ENCODE results near the gene HABP4. TPM values are rescaled to one million over a fixed set of nuclear protein-coding genes. Genes with fewer than 3 reads are reported as not detected.

Gene HABP4
- total RNA-seq, 2 donors from 2014 or later = 13.4 to 17.5 TPM

DNA sequence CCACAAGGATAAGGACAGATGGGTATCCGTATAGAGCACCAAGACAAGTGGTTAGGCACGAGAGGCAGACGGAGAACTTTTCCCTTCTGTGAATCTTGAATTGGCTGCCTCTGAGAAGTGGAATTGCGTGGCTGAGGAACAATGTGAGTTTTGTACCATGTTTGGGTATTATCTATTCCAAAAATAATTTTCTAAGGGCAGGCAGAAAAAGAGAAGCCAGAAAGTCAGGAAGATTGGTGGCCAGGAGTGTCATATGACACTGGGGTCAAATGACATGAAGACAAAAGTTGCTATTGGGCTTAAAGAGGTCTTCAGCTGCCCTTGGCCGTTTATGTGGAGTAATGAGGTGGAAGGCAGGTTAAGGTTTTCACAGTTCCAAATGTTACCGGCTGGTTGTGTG is 14.5 kb downstream of the HABP4 start:
- ATAC-seq (replicated peaks in 1 of 2) = no peak
- H3K36me3 Mint-ChIP-seq (ENCODE audit: insufficient read depth in 2 of 2) = peaks cover 2 to 6% of the 10 kb centered on the region in 2 donors
- no peak for DNase-seq
- no peaks in the 10 kb centered on the region for H3K9me3 Mint-ChIP-seq
- H3K27ac Mint-ChIP-seq = no peak overlapping the region
- H3K4me3 Mint-ChIP-seq = no peak overlapping the region
- no peaks in the 10 kb centered on the region for H3K27me3 Mint-ChIP-seq (ENCODE audit: low read depth)
- peaks cover 4% of the 10 kb centered on the region for H3K4me1 Mint-ChIP-seq (ENCODE audit: low read depth)

DNA sequence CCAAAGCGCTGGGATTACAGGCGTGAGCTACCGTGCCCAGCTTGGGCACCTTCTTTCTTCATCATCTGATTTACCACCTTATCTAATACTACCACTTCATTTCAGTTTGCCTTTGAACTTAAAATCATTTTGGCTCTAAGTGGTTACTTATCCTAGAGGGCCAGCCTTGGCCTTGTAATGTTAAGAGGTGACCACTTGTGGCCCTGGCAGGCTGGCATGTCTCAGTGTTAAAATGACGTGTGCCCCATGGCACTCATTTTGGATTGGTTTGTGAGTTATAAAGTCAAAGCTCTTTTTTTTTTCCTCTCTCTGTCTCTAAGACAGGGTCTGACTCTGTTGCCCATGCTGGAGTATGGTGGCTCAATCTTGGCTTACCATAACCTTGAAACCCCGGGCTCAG is 17.8 kb downstream of the HABP4 start:
- no peaks in the 10 kb centered on the region for H3K4me1 Mint-ChIP-seq (ENCODE audit: low read depth)
- H3K36me3 Mint-ChIP-seq (ENCODE audit: insufficient read depth in 2 of 2) = peaks cover 2 to 6% of the 10 kb centered on the region in 2 donors
- H3K27ac Mint-ChIP-seq = no peak overlapping the region
- no peaks in the 10 kb centered on the region for H3K27me3 Mint-ChIP-seq (ENCODE audit: low read depth)
- ATAC-seq (replicated peaks in 1 of 2) (no peak), DNase-seq (no peak)
- H3K4me3 Mint-ChIP-seq = no peak overlapping the region
- no peaks in the 10 kb centered on the region for H3K9me3 Mint-ChIP-seq

DNA sequence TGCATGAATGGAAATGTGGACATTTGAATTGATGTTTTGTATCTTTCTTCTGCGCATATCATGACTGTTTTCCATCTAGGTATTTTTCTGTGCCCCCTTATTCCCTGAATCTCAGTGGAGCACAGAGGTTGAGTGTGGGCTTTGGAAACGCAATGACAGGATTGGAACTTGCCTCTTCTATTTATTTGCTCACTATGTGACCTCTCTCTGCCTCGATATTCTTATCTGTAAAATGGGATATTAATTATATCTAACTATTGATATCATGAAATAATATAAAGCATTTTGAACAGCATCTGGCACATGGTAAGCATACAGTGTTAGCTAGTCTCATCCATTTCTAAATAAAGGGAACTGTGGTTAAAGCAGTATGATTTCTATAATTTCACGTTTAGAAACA is 26.0 kb downstream of the HABP4 start:
- no peaks in the 10 kb centered on the region for H3K27me3 Mint-ChIP-seq (ENCODE audit: low read depth)
- H3K9me3 Mint-ChIP-seq = no peaks in the 10 kb centered on the region
- ATAC-seq (replicated peaks in 1 of 2) (no peak), DNase-seq (no peak)
- H3K36me3 Mint-ChIP-seq (ENCODE audit: insufficient read depth in 2 of 2) = peaks cover 2 to 3% of the 10 kb centered on the region in 2 donors
- H3K27ac Mint-ChIP-seq = no peak overlapping the region
- H3K4me1 Mint-ChIP-seq (ENCODE audit: low read depth) = peaks cover 18% of the 10 kb centered on the region
- H3K4me3 Mint-ChIP-seq = no peak overlapping the region

DNA sequence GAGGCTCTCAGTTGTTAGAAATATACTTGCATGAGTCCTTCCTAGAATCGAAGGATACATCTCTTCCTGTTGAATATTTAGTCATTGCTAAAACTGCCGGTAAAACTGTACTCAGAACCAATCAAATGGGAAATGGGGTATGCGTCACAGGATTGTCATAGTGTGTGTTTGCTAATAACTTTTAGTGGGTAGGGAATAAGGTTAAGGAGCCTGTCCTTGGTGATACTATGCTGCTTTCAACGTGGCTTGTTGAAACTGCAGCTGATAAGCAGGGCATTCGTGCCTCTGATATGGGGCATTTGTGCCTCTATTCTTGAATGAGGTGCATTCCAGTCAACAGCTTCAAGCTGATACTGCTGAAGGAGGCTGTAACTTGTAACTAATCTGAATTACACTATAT is 26.6 kb downstream of the HABP4 start:
- H3K4me3 Mint-ChIP-seq = no peak overlapping the region
- H3K27ac Mint-ChIP-seq = no peak overlapping the region
- no peaks in the 10 kb centered on the region for H3K9me3 Mint-ChIP-seq
- peak; percentile 18 to 67 for ATAC-seq (replicated peaks in 1 of 2)
- DNase-seq = peak in 1 of 2 donors; percentile 22
- no peaks in the 10 kb centered on the region for H3K27me3 Mint-ChIP-seq (ENCODE audit: low read depth)
- peaks cover 2 to 3% of the 10 kb centered on the region in 2 donors for H3K36me3 Mint-ChIP-seq (ENCODE audit: insufficient read depth in 2 of 2)
- peaks cover 18% of the 10 kb centered on the region for H3K4me1 Mint-ChIP-seq (ENCODE audit: low read depth)

DNA sequence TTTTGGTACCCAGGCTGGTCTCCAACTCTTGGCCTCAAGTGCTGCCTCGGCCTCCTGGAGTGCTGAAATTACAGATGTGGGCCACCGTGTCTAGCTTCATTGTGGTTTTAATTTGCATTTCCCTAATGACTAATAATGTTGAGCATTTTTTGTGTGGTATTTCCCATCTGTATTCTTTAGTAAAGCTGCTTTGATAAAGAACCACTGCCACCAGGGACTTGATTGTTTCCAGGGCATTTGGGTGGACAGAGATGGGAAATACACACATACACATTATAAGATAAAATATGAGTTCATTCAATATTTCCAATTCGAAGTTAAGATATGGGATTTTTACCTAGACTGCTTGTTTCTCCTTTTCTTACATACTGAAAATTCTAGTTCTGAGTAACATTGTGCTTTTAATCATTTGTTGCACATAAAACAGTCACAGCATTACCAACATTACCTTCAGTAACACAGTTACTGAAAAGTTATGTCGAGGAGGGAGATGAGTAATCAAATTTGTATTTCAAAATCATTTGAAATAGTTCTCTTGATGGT is 28.9 kb downstream of the HABP4 start:
- H3K27me3 Mint-ChIP-seq (ENCODE audit: low read depth) = no peaks in the 10 kb centered on the region
- H3K9me3 Mint-ChIP-seq = no peaks in the 10 kb centered on the region
- peak; percentile 27 to 44 for DNase-seq
- peak overlapping the region; percentile 91 for H3K27ac Mint-ChIP-seq
- peaks cover 32% of the 10 kb centered on the region for H3K4me1 Mint-ChIP-seq (ENCODE audit: low read depth)
- H3K4me3 Mint-ChIP-seq = peak overlapping the region; percentile 60 to 73
- ATAC-seq (replicated peaks in 1 of 2) = peak; percentile 77 to 85
- H3K36me3 Mint-ChIP-seq (ENCODE audit: insufficient read depth in 2 of 2) = peaks cover 3 to 4% of the 10 kb centered on the region in 2 donors

DNA sequence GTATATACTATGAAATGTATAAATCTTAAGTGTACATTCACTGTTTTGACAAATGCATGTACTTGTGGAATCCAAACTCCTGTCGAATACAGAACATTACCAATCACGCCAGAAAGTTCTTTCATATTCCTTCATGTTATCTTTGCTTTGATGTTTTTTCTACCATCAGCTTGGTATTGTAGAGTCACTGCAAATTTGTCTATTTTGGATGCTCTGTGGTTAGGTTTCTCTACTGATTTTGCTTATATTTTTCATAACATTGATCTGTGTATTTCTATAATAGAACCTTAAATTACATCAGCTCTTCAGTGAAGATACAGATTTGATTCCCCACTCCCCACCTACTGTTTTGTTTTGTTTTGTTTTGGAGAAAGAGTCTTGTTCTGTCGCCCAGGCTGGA is 30.8 kb downstream of the HABP4 start:
- peak; percentile 6 to 19 for ATAC-seq (replicated peaks in 1 of 2)
- Mint-ChIP-seq H3K27me3 (ENCODE audit: low read depth) (no peaks in the 10 kb centered on the region), H3K4me1 (ENCODE audit: low read depth) (peaks cover 43% of the 10 kb centered on the region), H3K4me3 (no peak overlapping the region), H3K9me3 (no peaks in the 10 kb centered on the region), H3K27ac (no peak overlapping the region), H3K36me3 (ENCODE audit: insufficient read depth in 2 of 2) (peaks cover 5 to 10% of the 10 kb centered on the region in 2 donors)
- DNase-seq = no peak

DNA sequence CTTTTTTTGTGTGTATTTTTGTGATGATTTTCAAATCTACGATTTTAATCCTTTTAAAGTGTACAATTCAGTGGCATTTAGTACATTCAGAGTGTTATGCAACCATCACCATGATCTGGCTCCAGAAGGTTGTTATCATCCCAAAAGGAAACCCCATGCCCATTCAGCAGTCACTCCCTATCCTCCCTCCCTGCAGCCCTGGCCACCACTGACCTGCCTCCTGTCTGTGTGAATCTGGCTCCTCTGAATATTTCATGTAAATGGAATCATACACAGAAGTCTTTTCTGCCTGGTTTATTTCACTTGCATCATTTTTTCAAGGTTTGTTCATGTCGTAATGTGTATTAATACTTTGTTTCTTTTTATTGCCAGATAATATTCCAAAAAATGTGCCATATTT is 32.5 kb downstream of the HABP4 start:
- Mint-ChIP-seq H3K4me3 (no peak overlapping the region), H3K9me3 (no peaks in the 10 kb centered on the region), H3K27me3 (ENCODE audit: low read depth) (no peaks in the 10 kb centered on the region), H3K27ac (no peak overlapping the region), H3K4me1 (ENCODE audit: low read depth) (peaks cover 43% of the 10 kb centered on the region), H3K36me3 (ENCODE audit: insufficient read depth in 2 of 2) (peaks cover 5 to 11% of the 10 kb centered on the region in 2 donors)
- ATAC-seq (replicated peaks in 1 of 2) (no peak), DNase-seq (no peak)

DNA sequence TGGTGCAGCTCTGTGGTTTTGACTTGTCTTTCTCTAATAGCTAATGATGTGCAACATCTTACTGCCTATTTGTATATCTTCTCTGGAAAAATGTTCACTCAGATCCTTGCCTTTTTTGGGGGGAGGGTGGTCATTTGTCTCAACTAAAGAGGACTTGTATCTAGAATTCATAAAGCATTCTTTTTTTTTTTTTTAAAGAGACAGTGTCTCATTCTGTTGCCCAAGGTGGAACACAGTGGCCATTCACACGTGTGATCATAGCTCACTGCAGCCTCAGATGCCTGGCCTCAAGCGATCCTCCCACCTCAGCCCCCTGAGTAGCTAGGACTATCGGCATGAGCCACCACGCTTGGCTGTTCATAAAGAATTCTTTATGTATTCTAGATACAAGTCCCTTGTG is 33.2 kb downstream of the HABP4 start:
- DNase-seq (no peak), ATAC-seq (replicated peaks in 1 of 2) (no peak)
- Mint-ChIP-seq H3K9me3 (no peaks in the 10 kb centered on the region), H3K4me1 (ENCODE audit: low read depth) (peaks cover 36% of the 10 kb centered on the region), H3K27me3 (ENCODE audit: low read depth) (no peaks in the 10 kb centered on the region), H3K36me3 (ENCODE audit: insufficient read depth in 2 of 2) (peaks cover 5 to 11% of the 10 kb centered on the region in 2 donors), H3K4me3 (no peak overlapping the region), H3K27ac (no peak overlapping the region)

DNA sequence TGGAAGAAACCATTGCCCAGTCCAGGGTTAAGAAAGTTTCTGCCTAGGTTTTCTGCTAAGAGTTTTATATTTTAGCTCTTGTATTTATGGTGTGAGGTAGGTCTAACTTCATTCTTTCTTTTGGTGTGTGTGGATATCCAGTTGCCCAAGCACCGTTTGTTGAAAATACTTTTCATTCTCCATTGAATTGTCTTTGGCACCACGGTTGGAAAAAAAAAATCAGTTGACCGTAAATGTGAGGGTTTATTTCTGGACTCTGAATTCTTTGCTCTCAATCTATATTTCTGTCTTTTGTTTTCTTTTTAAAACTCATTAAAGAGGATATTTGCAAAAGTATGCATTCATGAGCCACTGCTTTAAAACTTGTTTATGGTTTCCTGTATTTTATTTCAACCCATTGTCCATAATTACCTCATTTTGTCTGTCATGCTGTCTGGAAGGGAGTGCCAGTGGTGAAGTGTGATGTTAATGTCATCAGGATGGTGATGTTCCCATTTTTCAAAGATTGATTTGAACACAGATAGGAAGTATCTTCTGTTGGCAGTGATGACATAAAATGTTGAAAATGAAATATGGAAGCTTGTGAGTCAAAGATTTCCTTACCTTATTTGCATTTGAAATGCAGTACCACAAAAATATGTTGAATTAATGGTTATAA is 33.9 kb downstream of the HABP4 start:
- H3K9me3 Mint-ChIP-seq = no peaks in the 10 kb centered on the region
- peak overlapping the region; percentile 79 for H3K27ac Mint-ChIP-seq
- peaks cover 29% of the 10 kb centered on the region for H3K4me1 Mint-ChIP-seq (ENCODE audit: low read depth)
- H3K27me3 Mint-ChIP-seq (ENCODE audit: low read depth) = no peaks in the 10 kb centered on the region
- H3K36me3 Mint-ChIP-seq (ENCODE audit: insufficient read depth in 2 of 2) = peaks cover 3 to 11% of the 10 kb centered on the region in 2 donors
- peak overlapping the region in 1 of 2 donors; percentile 12 for H3K4me3 Mint-ChIP-seq
- ATAC-seq (replicated peaks in 1 of 2) (no peak), DNase-seq (no peak)

GRCh38 chr9:96484521-96484931 is 34.6 kb downstream of the HABP4 start:
- H3K36me3 Mint-ChIP-seq (ENCODE audit: insufficient read depth in 2 of 2) = peaks cover 2 to 14% of the 10 kb centered on the region in 2 donors
- peaks cover 25% of the 10 kb centered on the region for H3K4me1 Mint-ChIP-seq (ENCODE audit: low read depth)
- peak; percentile 82 to 88 for ATAC-seq (replicated peaks in 1 of 2)
- peak overlapping the region; percentile 15 to 59 for H3K4me3 Mint-ChIP-seq
- no peaks in the 10 kb centered on the region for H3K27me3 Mint-ChIP-seq (ENCODE audit: low read depth)
- no peaks in the 10 kb centered on the region for H3K9me3 Mint-ChIP-seq
- peak; percentile 11 to 22 for DNase-seq
- H3K27ac Mint-ChIP-seq = peak overlapping the region; percentile 79

GRCh38 chr9:96485280-96485679 is 35.3 kb downstream of the HABP4 start:
- H3K4me1 Mint-ChIP-seq (ENCODE audit: low read depth) = peaks cover 25% of the 10 kb centered on the region
- peak overlapping the region; percentile 79 for H3K27ac Mint-ChIP-seq
- peaks cover 2 to 16% of the 10 kb centered on the region in 2 donors for H3K36me3 Mint-ChIP-seq (ENCODE audit: insufficient read depth in 2 of 2)
- H3K4me3 Mint-ChIP-seq = no peak overlapping the region
- no peaks in the 10 kb centered on the region for H3K27me3 Mint-ChIP-seq (ENCODE audit: low read depth)
- DNase-seq (no peak), ATAC-seq (replicated peaks in 1 of 2) (no peak)
- H3K9me3 Mint-ChIP-seq = no peaks in the 10 kb centered on the region

- ATAC-seq (replicated peaks in 1 of 2) = no peak
- Mint-ChIP-seq H3K36me3 (ENCODE audit: insufficient read depth in 2 of 2) (peaks cover 2 to 16% of the 10 kb centered on the region in 2 donors), H3K27me3 (ENCODE audit: low read depth) (no peaks in the 10 kb centered on the region), H3K4me3 (no peak overlapping the region), H3K9me3 (no peaks in the 10 kb centered on the region), H3K4me1 (ENCODE audit: low read depth) (peaks cover 31% of the 10 kb centered on the region), H3K27ac (no peak overlapping the region)
- no peak for DNase-seq
Measured at GRCh38 chr9:96486386-96487028, 36.5 kb downstream of the HABP4 start.

DNA sequence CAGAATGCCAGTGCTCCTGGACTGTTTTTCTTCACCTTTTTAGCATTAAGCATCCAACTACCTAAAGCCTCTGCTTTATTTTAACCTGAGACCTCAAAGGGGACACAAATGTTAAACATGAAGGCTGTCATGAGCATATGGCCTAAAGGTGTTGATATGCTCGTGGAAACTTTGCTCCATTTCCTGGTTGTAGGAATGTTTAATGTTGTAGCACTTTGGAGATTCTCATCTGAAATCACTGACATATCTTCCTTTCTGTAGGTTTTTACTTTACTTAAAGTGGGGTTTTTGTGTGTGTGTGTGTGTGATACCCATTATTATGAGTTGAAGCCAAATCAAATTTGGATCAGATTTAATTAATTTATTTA is 37.0 kb downstream of the HABP4 start:
- H3K27ac Mint-ChIP-seq = no peak overlapping the region
- peaks cover 4 to 18% of the 10 kb centered on the region in 2 donors for H3K36me3 Mint-ChIP-seq (ENCODE audit: insufficient read depth in 2 of 2)
- no peaks in the 10 kb centered on the region for H3K9me3 Mint-ChIP-seq
- H3K27me3 Mint-ChIP-seq (ENCODE audit: low read depth) = no peaks in the 10 kb centered on the region
- H3K4me3 Mint-ChIP-seq = no peak overlapping the region
- ATAC-seq (replicated peaks in 1 of 2) (no peak), DNase-seq (no peak)
- peaks cover 36% of the 10 kb centered on the region for H3K4me1 Mint-ChIP-seq (ENCODE audit: low read depth)
